Adrenal gland (tissue), 12 donors: ENCODE data around the gene DCTN2. TPM values are rescaled to one million over a fixed set of nuclear protein-coding genes. Genes with fewer than 3 reads are reported as not detected.
"Not testable (repeated sequence)": the region's sequence is repeated elsewhere in the genome, so short reads cannot be mapped to it uniquely, and the experiment has no call there.

ENCODE experiments used
- DNase-seq, 7 donors: peaks; one replicate each; pipeline ENCODE4 v3.0.0-alpha.2; 2019 to 2020
- H3K27ac ChIP-seq, 5 donors: fragments of 200-600 bp; sonication (generic) in 4 of 5; 1 replicate in 3 of 5; 2 replicates in 2 of 5; pipeline versions ENCODE4 v1.5.1 to v1.8.0; 2016 to 2020; ENCODE audit warnings: mild to moderate bottlenecking in 1 of 5
- H3K27me3 ChIP-seq: fragments of 200-600 bp; 2 replicates; pipeline ENCODE4 v1.8.0; 2021
- H3K36me3 ChIP-seq, 2 donors: fragments of 200-600 bp; replicated peaks in 1 of 2; 1 replicate in 1 of 2; 2 replicates in 1 of 2; pipeline versions ENCODE4 v1.5.1 to v1.8.0; 2018 to 2022
- H3K4me1 ChIP-seq, 2 donors: fragments of 200-600 bp; replicated peaks in 1 of 2; 1 replicate in 1 of 2; 2 replicates in 1 of 2; pipeline versions ENCODE4 v1.5.1 to v1.8.0; 2018 to 2021
- H3K4me3 ChIP-seq, 4 donors: fragments of 200-600 bp; sonication (generic) in 3 of 4; one replicate each; pipeline ENCODE4 v1.5.1; 2016 to 2018
- H3K9me3 ChIP-seq, 3 donors: fragments of 200-600 bp; sonication (generic) in 1 of 3; replicated peaks in 1 of 3; 1 replicate in 2 of 3; 2 replicates in 1 of 3; pipeline versions ENCODE4 v1.5.1 to v1.8.0; 2016 to 2021
- CTCF ChIP-seq, 6 experiments: fragments of 450-650 bp in 4 of 6; fragments of 200-600 bp in 2 of 6; sonication (generic) in 1 of 6; IDR thresholded peaks; 1 replicate in 5 of 6; 2 replicates in 1 of 6; pipeline versions ENCODE4 v1.5.1 to v1.8.0; 2016 to 2021; ENCODE audit warnings: antibody characterized with exemption in 6 of 6, mild to moderate bottlenecking in 2 of 6, moderate library complexity in 1 of 6
- POLR2A ChIP-seq, 2 donors: fragments of 450-650 bp; IDR thresholded peaks; one replicate each; pipeline ENCODE4 v1.6.1; 2017; ENCODE audit warnings: antibody characterized with exemption in 2 of 2, mild to moderate bottlenecking in 2 of 2, moderate library complexity in 1 of 2
- WGBS, 4 donors: extraction: QIAGEN DNeasy Blood & Tissue Kit in 2 of 4; methylation state at CpG; one replicate each; pipeline versions ENCODE4 v1.1.5 to v1.1.7; 2013 to 2017; 5-methylcytosine and 5-hydroxymethylcytosine counted together
- intact Hi-C, 2 donors: fragments of 100-400 bp; cut with DNase I; formaldehyde crosslinking; loops; one replicate each; pipeline versions ENCODE4 v1.14.1 to v1.15.0; 2022 to 2023
- polyA plus RNA-seq, 3 donors: library from polyadenylated mRNA; stranded (reverse); fragments of 200-250 nt in 2 of 3; fragments of 350-450 nt in 1 of 3; fragmentation: Illumina TruSeq in 1 of 3; extraction: RNeasy Lipid Tissue Mini Kit (QIAGEN cat#74804) in 1 of 3; gene quantifications; one replicate each; pipeline ENCODE4 v1.2.3, GENCODE V29; 2013 to 2014
- total RNA-seq, 9 donors: library from RNA; depleted of rRNA in 4 of 9; stranded (reverse); fragments of >200 nt in 4 of 9; fragments of 120-200 nt in 1 of 9; fragmentation: NEBNext Ultra II Directional in 1 of 9; extraction: Animal tissue kit (Norgen Biotek cat#: 25700) in 1 of 9; gene quantifications; one replicate each; pipeline versions ENCODE4 v1.1.0 to v1.2.4, GENCODE V29; 2013 to 2023
- donor health status: healthy with polysubstance abuse.
- donor health status: Bipolar disorder and iron deficiency.
- donor health status: DM: yes; HTN: yes; CAD: no.
- donor health status: DM: no; HTN: no; CAD: no.
- donor health status: DM: no; HTN: no; CAD: no.
- donor health status: DM: yes; HTN: yes; CAD: no.

DCTN2 gene
- total and polyA plus RNA-seq, 12 donors, result 81.2 to 238 (median 135) TPM

- H3K27ac ChIP-seq, result peak overlapping the region in 1 of 5 donors; percentile 49
- intact Hi-C loops, result no loop called here
- H3K9me3 ChIP-seq, result no peaks in the 10 kb centered on the region
- peaks cover 0 to 7% of the 10 kb centered on the region in 2 donors for H3K36me3 ChIP-seq
- TF ChIP-seq POLR2A (IDR thresholded peaks at IDR 0.05) (no peak), CTCF (IDR thresholded peaks at IDR 0.05) (no peak)
- WGBS, 4 donors, result 40 to 51% (median 46%) methylated on average over 10 of the region's 10 CpGs
- peak overlapping the region; percentile 75 to 97 (median 87) for H3K4me3 ChIP-seq
- H3K27me3 ChIP-seq, result no peaks in the 10 kb centered on the region
- peaks cover 7 to 14% of the 10 kb centered on the region in 2 donors for H3K4me1 ChIP-seq
- DNase-seq, result no peak
Measured at GRCh38 chr12:57591782-57592325, 44.9 kb upstream of the DCTN2 start.

- peaks cover 0 to 7% of the 10 kb centered on the region in 2 donors for H3K36me3 ChIP-seq
- peaks cover 7 to 14% of the 10 kb centered on the region in 2 donors for H3K4me1 ChIP-seq
- 1 to 2% (median 1%) methylated on average over 17 to 69 of the region's 69 CpGs for WGBS, 4 donors
- intact Hi-C loops, result no loop called here
- DNase-seq, result peak; percentile 69 to 83 (median 80)
- peak within 1 kb of the TSS in 4 of 5 donors; percentile 49 to 79 (median 66) for H3K27ac ChIP-seq
- H3K27me3 ChIP-seq, result no peaks in the 10 kb centered on the region
- H3K4me3 ChIP-seq, result peak within 1 kb of the TSS; percentile 75 to 97 (median 87)
- TF ChIP-seq CTCF (IDR thresholded peaks at IDR 0.05), result no peak
- peak; percentile 19 to 23 for TF ChIP-seq POLR2A (IDR thresholded peaks at IDR 0.05)
- no peaks in the 10 kb centered on the region for H3K9me3 ChIP-seq
Measured at GRCh38 chr12:57590864-57591781, 44.1 kb upstream of the DCTN2 start, which contains the start of gene PIP4K2C. TSS of gene PIP4K2C (plus strand) at chr12:57591192. CDS start at chr12:57591290, 98 bp downstream.

- Histone ChIP-seq H3K27me3 (no peaks in the 10 kb centered on the region), H3K27ac (peak overlapping the region in 3 of 5 donors; percentile 49 to 79 (median 70)), H3K4me1 (peaks cover 7 to 14% of the 10 kb centered on the region in 2 donors), H3K4me3 (peak overlapping the region in 2 of 4 donors; percentile 82 to 92), H3K36me3 (peaks cover 0 to 1% of the 10 kb centered on the region in 2 donors), H3K9me3 (no peaks in the 10 kb centered on the region)
- DNase-seq, result no peak
- no peak for TF ChIP-seq POLR2A (IDR thresholded peaks at IDR 0.05)
- TF ChIP-seq CTCF (IDR thresholded peaks at IDR 0.05), result no peak
- intact Hi-C loops, result no loop called here
- 10 to 20% (median 12%) methylated on average over 2 of the region's 2 CpGs for WGBS, 4 donors
Measured at GRCh38 chr12:57590479-57590863, 43.5 kb upstream of the DCTN2 start.

GRCh38 chr12:57588951-57589610, 42.1 kb upstream of the DCTN2 start:
- H3K27ac ChIP-seq, H3K27me3 ChIP-seq, H3K36me3 ChIP-seq, H3K9me3 ChIP-seq, H3K4me3 ChIP-seq, intact Hi-C loops, DNase-seq: not testable (repeated sequence)
- 78 to 87% (median 84%) methylated on average over 9 to 15 of the region's 15 CpGs for WGBS, 4 donors
- H3K4me1 ChIP-seq, result peaks cover 7 to 14% of the 10 kb centered on the region in 2 donors
